HS-5 (cell line): Measurements from ENCODE around the gene BAIAP2L2.

Source experiments
- DNase-seq: peaks from one replicate; pipeline ENCODE4 v3.0.0-alpha.2; 2012; ENCODE audit warnings: low read depth

Gene BAIAP2L2

DNA sequence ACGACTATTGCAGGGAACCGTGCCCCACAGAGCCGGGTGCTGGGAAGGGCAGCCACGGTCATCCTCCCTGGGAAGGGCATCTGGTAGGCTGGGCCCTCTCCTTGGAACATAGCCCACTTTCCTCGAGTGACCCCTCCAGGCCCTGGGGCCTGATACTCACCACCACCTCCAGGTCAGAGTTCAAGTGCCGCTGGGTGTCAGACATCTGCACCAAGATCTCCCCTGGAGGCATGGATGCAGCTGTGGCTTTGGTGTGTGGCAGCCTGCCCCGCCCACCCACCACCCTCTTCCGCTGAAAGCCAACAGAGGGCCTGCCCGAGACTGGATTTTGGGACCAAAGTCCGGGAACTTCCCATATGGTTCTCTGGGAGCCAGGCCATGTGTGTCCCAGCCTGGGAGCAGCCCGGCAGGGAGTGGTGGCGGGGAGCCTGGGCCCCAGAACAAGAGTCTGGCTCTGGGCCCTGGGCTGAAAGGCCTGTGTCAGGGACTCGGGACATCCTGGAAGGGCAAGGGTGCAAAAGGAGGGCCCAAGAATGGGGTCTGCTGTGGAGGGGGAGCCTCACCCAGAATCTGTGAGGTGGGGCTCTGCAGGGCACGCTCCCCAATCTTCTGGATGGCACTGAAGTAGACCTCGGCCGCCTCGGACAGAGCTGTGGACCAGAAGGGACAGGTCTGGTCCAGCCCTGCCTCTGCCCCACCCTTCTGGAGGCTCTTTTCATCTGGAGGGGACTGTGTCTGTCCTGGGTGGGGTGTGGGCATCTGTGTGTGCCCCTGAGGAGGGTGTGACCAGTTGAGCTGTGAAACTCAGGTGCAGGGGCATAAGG, 2.6 kb downstream of the BAIAP2L2 start:
- DNase-seq = no peak

GRCh38 chr22:38106814-38107578, 3.5 kb downstream of the BAIAP2L2 start:
- DNase-seq = no peak

DNA sequence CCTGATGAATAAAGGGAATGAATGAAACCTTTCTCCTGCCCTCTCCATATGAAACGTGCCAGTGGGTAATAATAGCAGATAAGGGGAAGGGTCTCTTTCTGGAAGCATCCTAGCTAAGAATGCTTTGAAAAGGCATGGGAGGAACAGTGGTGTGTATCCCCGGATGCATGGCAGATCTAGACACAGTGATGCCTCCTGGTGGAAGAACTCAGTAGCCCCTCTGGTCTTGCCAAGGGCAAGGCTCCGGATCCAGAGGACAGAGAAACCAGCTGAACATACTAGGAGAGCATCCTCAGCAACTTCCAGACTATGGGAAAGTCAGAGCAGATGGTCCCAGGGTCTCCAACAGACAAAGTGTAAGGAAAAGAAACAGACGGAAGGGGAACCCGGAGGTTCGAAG, 6.4 kb downstream of the BAIAP2L2 start:
- no peak for DNase-seq

- no peak for DNase-seq
Observed at GRCh38 chr22:38103641-38104040, 6.8 kb downstream of the BAIAP2L2 start.

- DNase-seq = no peak
Observed at GRCh38 chr22:38098410-38099249, 11.9 kb downstream of the BAIAP2L2 start.

DNA sequence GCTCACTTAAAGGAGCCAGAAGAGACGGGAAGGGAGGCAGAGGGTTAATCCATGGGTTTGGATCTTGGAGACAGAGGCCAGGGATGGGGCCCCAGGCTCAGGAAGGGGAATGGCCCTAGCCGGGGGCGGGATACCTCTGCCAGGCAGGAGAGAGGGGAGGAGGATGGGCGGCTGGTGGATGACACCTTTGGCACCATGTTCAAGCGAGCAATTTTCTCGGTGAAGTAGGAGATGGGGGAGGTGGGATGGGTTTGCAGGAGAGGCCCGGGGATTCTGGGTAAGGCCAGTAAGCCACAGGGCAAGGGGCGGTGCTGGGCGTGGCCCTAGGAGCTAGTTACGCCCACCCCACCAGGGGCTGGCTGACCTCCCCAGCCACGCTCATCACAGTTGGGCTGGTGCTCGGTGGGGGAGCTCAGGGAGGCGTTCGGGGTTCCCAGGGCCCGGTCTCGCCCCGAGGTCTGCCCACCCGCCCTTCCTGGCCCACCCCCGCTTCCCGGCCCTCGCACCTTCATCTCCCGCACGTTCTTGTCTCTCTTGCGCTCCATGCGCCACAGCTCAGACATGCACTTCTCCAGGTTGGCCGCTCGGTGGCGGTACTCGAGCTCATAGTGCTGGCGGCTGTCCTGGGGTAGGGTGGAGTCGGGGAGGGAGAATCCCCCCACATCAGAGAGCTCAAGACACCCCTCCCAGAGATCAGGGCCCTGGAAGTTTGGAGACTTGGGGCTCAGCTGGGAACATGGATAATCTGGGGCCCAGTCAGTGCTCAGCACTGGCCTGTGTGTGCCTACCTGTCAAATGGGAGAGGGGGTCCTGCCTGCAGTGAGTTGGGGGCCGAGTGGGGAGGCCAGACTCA, 12.7 kb downstream of the BAIAP2L2 start:
- DNase-seq = no peak

DNA sequence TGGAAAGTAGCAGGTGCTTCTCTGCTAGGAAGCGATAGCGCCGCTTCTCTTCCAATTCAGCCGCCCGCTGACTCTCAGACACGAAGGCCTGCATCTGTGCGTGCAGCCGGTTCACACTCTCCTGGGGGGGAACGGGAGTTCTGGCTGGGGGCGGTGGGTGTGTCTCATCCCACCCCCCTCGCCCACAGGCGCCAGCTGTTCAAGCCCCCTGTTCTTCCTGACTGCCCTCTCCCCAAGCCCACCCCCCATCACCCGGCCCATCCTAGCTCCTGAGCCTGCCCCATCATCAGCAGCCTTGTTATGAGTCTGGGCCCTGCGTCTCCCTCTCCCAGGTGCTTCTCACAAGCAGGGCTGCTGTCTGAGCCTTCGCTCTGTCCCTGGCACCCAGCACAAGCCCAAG, 13.4 kb downstream of the BAIAP2L2 start:
- no peak for DNase-seq

GRCh38 chr22:38089474-38089851, 21.0 kb downstream of the BAIAP2L2 start:
- no peak for DNase-seq

- no peak for DNase-seq
Observed at GRCh38 chr22:38088629-38089473, 21.6 kb downstream of the BAIAP2L2 start.

DNA sequence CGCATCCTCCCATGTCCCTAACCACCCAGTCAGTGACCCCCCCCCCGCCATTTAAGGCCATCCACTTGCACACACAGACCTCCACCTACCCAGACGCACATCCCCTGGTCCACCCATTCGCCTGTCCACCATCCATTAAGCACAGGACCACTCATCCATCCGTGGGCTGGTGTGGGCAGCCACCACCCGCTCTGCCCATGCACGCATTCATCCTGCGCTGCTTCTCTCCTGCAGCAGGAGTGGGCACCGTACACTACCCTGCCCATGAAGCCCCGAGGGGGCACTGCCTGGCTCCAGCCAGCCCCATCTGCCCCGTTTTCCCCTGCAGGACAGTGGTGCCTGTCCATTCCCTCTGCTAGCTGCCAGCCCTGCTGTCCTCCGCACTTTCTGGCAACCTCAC, 22.6 kb downstream of the BAIAP2L2 start:
- DNase-seq = no peak

GRCh38 chr22:38086942-38087341, 23.5 kb downstream of the BAIAP2L2 start:
- no peak for DNase-seq

DNA sequence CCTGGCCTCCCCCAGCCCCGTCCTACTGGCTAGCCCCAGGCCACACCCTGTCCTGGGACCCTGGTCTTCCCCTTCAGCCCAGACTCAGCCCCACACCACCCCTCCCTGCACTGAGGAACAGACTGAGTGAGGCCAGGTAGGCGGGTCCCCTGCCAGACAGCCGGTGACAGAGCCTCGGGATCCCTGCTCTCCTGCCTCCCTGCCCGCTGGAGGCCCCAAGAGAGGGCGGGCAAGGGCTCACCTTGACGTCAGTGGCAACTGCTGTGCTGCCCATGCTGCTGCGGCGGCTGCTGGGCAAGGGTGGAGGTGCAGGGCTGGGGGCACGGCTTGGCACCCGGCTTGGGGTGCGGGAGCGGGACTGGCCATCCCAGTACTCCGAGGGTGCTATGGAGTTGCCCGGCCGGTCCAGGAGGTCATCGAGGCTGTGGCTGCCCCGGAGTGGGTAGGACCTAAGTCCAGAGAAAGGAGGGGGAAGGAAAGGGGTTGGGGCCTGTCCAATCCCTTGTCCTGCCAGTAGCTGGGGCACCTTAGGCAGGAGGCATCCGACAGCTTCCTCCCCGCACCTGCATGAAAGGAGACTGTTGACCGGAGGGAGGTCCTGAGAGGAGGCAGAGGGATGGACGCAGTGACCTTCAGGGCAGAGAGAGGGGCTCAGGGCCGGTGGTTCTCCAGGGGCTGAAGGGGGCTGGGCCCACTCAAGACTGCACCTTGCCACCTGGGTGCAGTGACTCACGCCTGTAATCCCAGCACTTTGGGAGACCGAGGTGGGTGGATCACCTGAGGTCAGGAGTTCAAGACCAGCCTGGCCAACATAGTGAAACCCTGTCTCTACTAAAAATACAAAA, 24.3 kb downstream of the BAIAP2L2 start:
- no peak for DNase-seq

- DNase-seq = no peak
Observed at GRCh38 chr22:38085501-38085900, 25.0 kb downstream of the BAIAP2L2 start.

- no peak for DNase-seq
Observed at GRCh38 chr22:38085056-38085455, 25.4 kb downstream of the BAIAP2L2 start.

- no peak for DNase-seq
Observed at GRCh38 chr22:38083931-38084631, 26.4 kb downstream of the BAIAP2L2 start, which contains the start of gene SLC16A8. TSS of gene SLC16A8 (minus strand) at chr22:38084184. CDS start at chr22:38082873, 1,311 bp downstream.

GRCh38 chr22:38082986-38083710, 27.3 kb downstream of the BAIAP2L2 start:
- DNase-seq = no peak

GRCh38 chr22:38081941-38082828, 28.3 kb downstream of the BAIAP2L2 start:
- DNase-seq = no peak
